Glomerular visceral epithelial cell (primary cell): Measurements from ENCODE around the gene FSTL5.
A peak's percentile ranks its signal among the peaks of the same experiment; 100 is the strongest.
"Not testable (repeated sequence)": the region's sequence is repeated elsewhere in the genome, so short reads cannot be mapped to it uniquely, and the experiment has no call there.

Experiments
- DNase-seq: peaks from one replicate; pipeline ENCODE4 v3.0.0-alpha.2; 2016; ENCODE audit errors: extremely low spot score

The FSTL5 gene

GRCh38 chr4:162163892-162164759 is at the start of gene FSTL5:
TSS of gene FSTL5 (minus strand) at chr4:162164000. CDS start at chr4:162111396, 52,604 bp downstream.
- DNase-seq = peak; percentile 89

- DNase-seq = no peak
Observed at GRCh38 chr4:162209706-162210105, 45.9 kb upstream of the FSTL5 start.

GRCh38 chr4:162203478-162203877 is 39.7 kb upstream of the FSTL5 start:
- not testable (repeated sequence) for DNase-seq

GRCh38 chr4:162201673-162202072 is 37.9 kb upstream of the FSTL5 start:
- peak; percentile 80 for DNase-seq

- no peak for DNase-seq
Observed at GRCh38 chr4:162170509-162170908, 6.7 kb upstream of the FSTL5 start.

- DNase-seq = no peak
Observed at GRCh38 chr4:162164906-162165510, 1.2 kb upstream of the FSTL5 start.

GRCh38 chr4:162162672-162163071 is 1.1 kb downstream of the FSTL5 start:
- DNase-seq = no peak

- DNase-seq = no peak
Observed at GRCh38 chr4:162157241-162157640, 6.6 kb downstream of the FSTL5 start.

- no peak for DNase-seq
Observed at GRCh38 chr4:162154862-162155540, 8.8 kb downstream of the FSTL5 start.

GRCh38 chr4:162151850-162152249 is 11.9 kb downstream of the FSTL5 start:
- DNase-seq = no peak

- no peak for DNase-seq
Observed at GRCh38 chr4:162151386-162151785, 12.4 kb downstream of the FSTL5 start.

- DNase-seq = no peak
Observed at GRCh38 chr4:162149644-162150043, 14.2 kb downstream of the FSTL5 start.

- DNase-seq = no peak
Observed at GRCh38 chr4:162140051-162140683, 23.6 kb downstream of the FSTL5 start.

- DNase-seq = no peak
Observed at GRCh38 chr4:162139412-162139811, 24.4 kb downstream of the FSTL5 start.

- peak; percentile 3 for DNase-seq
Observed at GRCh38 chr4:162131256-162131655, 32.5 kb downstream of the FSTL5 start.

- DNase-seq = no peak
Observed at GRCh38 chr4:162126729-162127128, 37.1 kb downstream of the FSTL5 start.

GRCh38 chr4:162117051-162117450 is 46.7 kb downstream of the FSTL5 start:
- DNase-seq = no peak

- DNase-seq = no peak
Observed at GRCh38 chr4:162116095-162116779, 47.6 kb downstream of the FSTL5 start.

GRCh38 chr4:162115333-162115732 is 48.5 kb downstream of the FSTL5 start:
- DNase-seq = no peak

- no peak for DNase-seq
Observed at GRCh38 chr4:162111078-162111477, 52.7 kb downstream of the FSTL5 start.

GRCh38 chr4:162104459-162105124 is 59.2 kb downstream of the FSTL5 start:
- DNase-seq = no peak
